Caco-2 (cell line): ENCODE results near the gene VAT1L. TPM values are rescaled to one million over a fixed set of nuclear protein-coding genes. Genes with fewer than 3 reads are reported as not detected.

ENCODE experiments used
- BruUV-seq: library from RNA; stranded (reverse); fragments of 400-500 nt; replicated peaks from 2 replicates; lab custom pipeline; 2021; lab: Mats Ljungman, UMichigan
- CTCF ChIA-PET: fragments of 300-600 bp; sonication (Branson Sonifier 250); formaldehyde crosslinking; loops from one replicate; lab custom pipeline; 2022; ENCODE audit warnings: antibody characterized with exemption; lab: Charles Lee
- POLR2A ChIA-PET: fragments of 300-600 bp; sonication (Branson Sonifier 250); formaldehyde crosslinking; loops from one replicate; lab custom pipeline; 2022; ENCODE audit warnings: antibody characterized with exemption; lab: Charles Lee
- DNase-seq, 2 experiments: peaks; one replicate each; pipeline versions ENCODE4 v3.0.0 to v3.0.0-alpha.2; 2020 to 2022
- H3K27me3 ChIP-seq: replicated peaks from 2 replicates; pipeline ENCODE4 v1.6.0; 2011; ENCODE audit warnings: low read length; ENCODE audit not compliant: control insufficient read depth, insufficient read depth
- H3K36me3 ChIP-seq: 2 replicates; pipeline ENCODE4 v1.5.1; 2011; ENCODE audit warnings: low read length; ENCODE audit not compliant: control insufficient read depth, insufficient read depth
- H3K4me1 ChIP-seq: fragments of 250-450 bp; sonication (Bioruptor Pico); 2 replicates; pipeline ENCODE4 v1.5.1; 2020; ENCODE audit warnings: mild to moderate bottlenecking
- H3K4me3 ChIP-seq: 2 replicates; pipeline ENCODE4 v1.5.1; 2011; ENCODE audit warnings: low read depth, mild to moderate bottlenecking, control low read depth, low read length
- H3K9me3 ChIP-seq: fragments of 250-450 bp; sonication (Bioruptor Pico); 2 replicates; pipeline ENCODE4 v1.5.1; 2020; ENCODE audit warnings: mild to moderate bottlenecking, moderate library complexity
- H3K27ac Mint-ChIP-seq: one replicate; pipeline ENCODE4 v1.8.0; 2022; ENCODE audit warnings: mixed read lengths; ENCODE audit not compliant: unreplicated experiment
- H3K27me3 Mint-ChIP-seq: one replicate; pipeline ENCODE4 v1.8.0; 2022; ENCODE audit warnings: mixed read lengths; ENCODE audit not compliant: insufficient read depth, unreplicated experiment
- H3K36me3 Mint-ChIP-seq: one replicate; pipeline ENCODE4 v1.8.0; 2022; ENCODE audit warnings: mild to moderate bottlenecking, mixed read lengths; ENCODE audit not compliant: insufficient read depth, unreplicated experiment
- H3K4me1 Mint-ChIP-seq: one replicate; pipeline ENCODE4 v1.8.0; 2022; ENCODE audit warnings: low read depth, mixed read lengths; ENCODE audit not compliant: unreplicated experiment
- H3K4me3 Mint-ChIP-seq: one replicate; pipeline ENCODE4 v1.8.0; 2022; ENCODE audit warnings: mild to moderate bottlenecking, moderate library complexity, mixed read lengths; ENCODE audit not compliant: unreplicated experiment
- H3K9me3 Mint-ChIP-seq: one replicate; pipeline ENCODE4 v1.8.0; 2022; ENCODE audit warnings: mixed read lengths; ENCODE audit not compliant: unreplicated experiment
- CTCF ChIP-seq, 2 experiments: fragments of 200-600 bp in 1 of 2; IDR thresholded peaks; 1 replicate in 1 of 2; 2 replicates in 1 of 2; pipeline versions ENCODE4 v1.5.1 to v1.8.0; 2011 to 2022; ENCODE audit warnings: antibody characterized with exemption in 1 of 2, control low read depth in 1 of 2, inconsistent platforms in 1 of 2, low read depth in 1 of 2, low read length in 1 of 2, mild to moderate bottlenecking in 1 of 2, moderate library complexity in 1 of 2; ENCODE audit not compliant: insufficient read depth in 1 of 2, severe bottlenecking in 1 of 2, unreplicated experiment in 1 of 2
- intact Hi-C: fragments of 100-400 bp; cut with micrococcal nuclease; formaldehyde crosslinking; loops from one replicate; pipeline ENCODE4 v1.10.0; 2022; ENCODE audit not compliant: unreplicated experiment
- total RNA-seq: library from RNA; stranded (reverse); gene quantifications from 2 replicates; pipeline ENCODE4 v1.2.3, GENCODE V29; 2022

VAT1L gene
- total RNA-seq, 1 experiment from 2014 or later = not detected

GRCh38 chr16:77784441-77785372 is 3.7 kb upstream of the VAT1L start:
- Mint-ChIP-seq H3K27me3 (peaks cover 30% of the 10 kb centered on the region), H3K9me3 (no peaks in the 10 kb centered on the region), H3K36me3 (peaks cover 6% of the 10 kb centered on the region), H3K27ac (no peak overlapping the region), H3K4me1 (no peaks in the 10 kb centered on the region), H3K4me3 (no peak overlapping the region)
- DNase-seq = no peak
- ChIA-PET CTCF (interaction anchor here (0.6 kb wide), 1 partner anchor 1658 kb away, joined by 4 read pairs; no protein-coding TSS in a partner anchor), POLR2A (no interaction called here)
- no TSS peak for BruUV-seq
- H3K4me3 ChIP-seq = no peak overlapping the region
- intact Hi-C loops = no loop called here
- no peaks in the 10 kb centered on the region for H3K36me3 ChIP-seq
- peaks cover 3% of the 10 kb centered on the region; the same call in 1 of the 2 replicates for H3K27me3 ChIP-seq
- peak; percentile 22 to 24 for TF ChIP-seq CTCF (IDR thresholded peaks at IDR 0.05; ENCODE audit: insufficient read depth in 1 of 2, low read depth in 1 of 2, low read length in 1 of 2, severe bottlenecking in 1 of 2, unreplicated experiment in 1 of 2)
- H3K9me3 ChIP-seq = no peaks in the 10 kb centered on the region
- 0 out of 2 replicates have a peak, but pooled peaks cover 3% of the 10 kb centered on the region for H3K4me1 ChIP-seq

- Histone ChIP-seq H3K9me3 (no peaks in the 10 kb centered on the region), H3K27me3 (peaks cover 3% of the 10 kb centered on the region), H3K4me3 (no peak overlapping the region), H3K36me3 (no peaks in the 10 kb centered on the region), H3K4me1 (0 out of 2 replicates have a peak, but pooled peaks cover 3% of the 10 kb centered on the region)
- BruUV-seq = no TSS peak
- H3K36me3 Mint-ChIP-seq = peaks cover 6% of the 10 kb centered on the region
- no peak overlapping the region for H3K4me3 Mint-ChIP-seq
- TF ChIP-seq CTCF (IDR thresholded peaks at IDR 0.05; ENCODE audit: insufficient read depth in 1 of 2, low read depth in 1 of 2, low read length in 1 of 2, severe bottlenecking in 1 of 2, unreplicated experiment in 1 of 2) = no peak
- H3K27ac Mint-ChIP-seq = no peak overlapping the region
- H3K4me1 Mint-ChIP-seq = no peaks in the 10 kb centered on the region
- peaks cover 34% of the 10 kb centered on the region for H3K27me3 Mint-ChIP-seq
- intact Hi-C loops = no loop called here
- no peaks in the 10 kb centered on the region for H3K9me3 Mint-ChIP-seq
- ChIA-PET CTCF (interaction anchor here (0.6 to 0.7 kb wide), 2 partner anchors 131 to 1658 kb away, joined by 4 to 8 read pairs; no protein-coding TSS in a partner anchor), POLR2A (no interaction called here)
- no peak for DNase-seq
Observed at GRCh38 chr16:77785373-77785764, 3.0 kb upstream of the VAT1L start.

GRCh38 chr16:77786186-77786847 is 2.0 kb upstream of the VAT1L start:
- H3K4me3 ChIP-seq = no peak overlapping the region
- intact Hi-C loops = no loop called here
- TF ChIP-seq CTCF (IDR thresholded peaks at IDR 0.05; ENCODE audit: insufficient read depth in 1 of 2, low read depth in 1 of 2, low read length in 1 of 2, severe bottlenecking in 1 of 2, unreplicated experiment in 1 of 2) = no peak
- CTCF ChIA-PET = interaction anchor here (0.7 kb wide), 1 partner anchor 130 kb away, joined by 8 read pairs; no protein-coding TSS in a partner anchor
- Mint-ChIP-seq H3K4me1 (no peaks in the 10 kb centered on the region), H3K36me3 (peaks cover 6% of the 10 kb centered on the region), H3K27ac (no peak overlapping the region), H3K9me3 (no peaks in the 10 kb centered on the region), H3K4me3 (no peak overlapping the region), H3K27me3 (peaks cover 37% of the 10 kb centered on the region)
- no peaks in the 10 kb centered on the region for H3K36me3 ChIP-seq
- POLR2A ChIA-PET = no interaction called here
- BruUV-seq = no TSS peak
- no peak for DNase-seq
- H3K27me3 ChIP-seq = peaks cover 3% of the 10 kb centered on the region
- no peaks in the 10 kb centered on the region for H3K9me3 ChIP-seq
- 0 out of 2 replicates have a peak, but pooled peaks cover 3% of the 10 kb centered on the region for H3K4me1 ChIP-seq
